AG04449 (cell line): Measurements from ENCODE around the gene ZNF329.

ENCODE experiments used
- CTCF ChIA-PET: fragments of 350-600 bp; formaldehyde crosslinking; extraction: SDS; loops from one replicate; lab custom pipeline; 2021; ENCODE audit warnings: antibody characterized with exemption; lab: Yijun Ruan, JAX
- POLR2A ChIA-PET: fragments of 400-600, 350-600 bp; formaldehyde crosslinking; extraction: SDS; loops from one replicate; lab custom pipeline; 2020; ENCODE audit warnings: antibody characterized with exemption, inconsistent platforms; lab: Yijun Ruan, JAX
- DNase-seq: peaks from one replicate; pipeline ENCODE4 v3.0.0-alpha.2; 2010; ENCODE audit warnings: low read depth, low spot score
- H3K4me3 ChIP-seq: 2 replicates; pipeline ENCODE4 v1.5.1; 2011; ENCODE audit warnings: low read depth, mild to moderate bottlenecking, control low read depth, low read length
- CTCF ChIP-seq: IDR thresholded peaks from one replicate; pipeline ENCODE4 v1.5.1; 2011; ENCODE audit warnings: mild to moderate bottlenecking, moderate library complexity, low read length, control low read depth, inconsistent platforms; ENCODE audit not compliant: insufficient read depth; ENCODE audit errors: missing control alignments

ZNF329 gene

DNA sequence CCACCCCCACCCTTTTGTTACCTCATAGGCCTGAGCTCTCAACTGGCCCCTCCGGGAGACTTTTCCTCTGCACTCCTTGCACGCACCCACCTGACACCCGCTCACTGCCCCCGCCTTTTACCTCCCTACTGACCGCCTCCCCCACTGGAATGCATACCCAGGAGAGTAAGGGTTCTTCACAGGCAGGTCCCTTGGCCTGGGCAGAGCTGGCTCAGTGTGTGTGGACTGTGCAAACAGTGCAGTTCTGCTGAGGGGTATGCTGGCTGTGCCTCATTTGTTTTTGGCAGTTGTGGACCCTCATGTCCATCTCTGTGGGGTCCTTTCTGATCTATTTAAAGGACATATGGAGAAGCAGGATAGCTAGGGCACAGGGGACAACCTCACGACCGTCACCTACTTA, 57.5 kb downstream of the ZNF329 start:
- POLR2A ChIA-PET: no interaction called here
- CTCF ChIA-PET: no interaction called here
- no peak for DNase-seq
- TF ChIP-seq CTCF: no peak
- no peak overlapping the region for H3K4me3 ChIP-seq

DNA sequence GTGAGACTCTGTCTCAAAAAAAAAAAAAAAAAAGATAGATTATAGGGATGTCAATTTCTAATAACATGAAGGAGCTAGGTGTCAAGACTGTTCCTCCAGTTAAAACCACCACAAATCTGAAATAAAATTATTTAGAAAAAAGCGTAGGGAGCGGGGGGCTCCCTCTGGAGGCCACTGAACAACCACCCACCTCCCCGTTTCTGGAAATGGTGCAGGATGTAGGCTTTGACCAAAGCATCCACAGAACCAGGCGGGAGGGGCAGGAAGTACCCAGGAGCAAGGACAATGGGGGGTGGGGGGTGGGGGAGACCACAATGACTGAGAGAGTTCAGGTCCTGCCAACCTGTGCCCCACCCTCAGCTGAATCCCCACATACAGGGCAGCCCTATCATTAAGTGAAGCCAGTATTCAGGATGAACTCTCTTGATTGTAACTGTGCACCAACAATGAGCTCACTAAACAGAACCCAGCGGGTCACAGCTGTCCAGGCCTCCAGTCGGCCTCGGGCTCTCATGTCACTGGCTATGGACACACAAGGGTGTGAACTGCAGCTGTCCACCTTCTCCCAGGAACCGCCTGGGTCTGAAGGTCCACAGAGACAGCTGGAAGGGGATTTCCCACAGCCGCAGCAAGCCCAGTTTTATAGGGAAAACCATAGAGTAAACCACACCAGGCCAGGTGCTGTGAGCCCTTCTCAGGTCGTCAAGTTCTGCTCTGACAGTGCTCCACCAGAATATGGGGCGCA, 59.2 kb downstream of the ZNF329 start:
- TF ChIP-seq CTCF: no peak
- no peak overlapping the region for H3K4me3 ChIP-seq
- no peak for DNase-seq
- CTCF ChIA-PET: no interaction called here
- POLR2A ChIA-PET: interaction anchor here (0.7 kb wide), 1 partner anchor 124 kb away, joined by 3 read pairs; no protein-coding TSS in a partner anchor

- POLR2A ChIA-PET: no interaction called here
Observed at GRCh38 chr19:58089846-58090245, 60.7 kb downstream of the ZNF329 start.

GRCh38 chr19:58088521-58089052, 62.0 kb downstream of the ZNF329 start:
- TF ChIP-seq CTCF: no peak
- ChIA-PET POLR2A (no interaction called here), CTCF (no interaction called here)
- no peak for DNase-seq
- H3K4me3 ChIP-seq: no peak overlapping the region

More at GRCh38 chr19:58089846-58090245, 60.7 kb downstream of the ZNF329 start:
- no peak for DNase-seq
- no peak overlapping the region for H3K4me3 ChIP-seq
- CTCF ChIA-PET: no interaction called here
- TF ChIP-seq CTCF: no peak

DNA sequence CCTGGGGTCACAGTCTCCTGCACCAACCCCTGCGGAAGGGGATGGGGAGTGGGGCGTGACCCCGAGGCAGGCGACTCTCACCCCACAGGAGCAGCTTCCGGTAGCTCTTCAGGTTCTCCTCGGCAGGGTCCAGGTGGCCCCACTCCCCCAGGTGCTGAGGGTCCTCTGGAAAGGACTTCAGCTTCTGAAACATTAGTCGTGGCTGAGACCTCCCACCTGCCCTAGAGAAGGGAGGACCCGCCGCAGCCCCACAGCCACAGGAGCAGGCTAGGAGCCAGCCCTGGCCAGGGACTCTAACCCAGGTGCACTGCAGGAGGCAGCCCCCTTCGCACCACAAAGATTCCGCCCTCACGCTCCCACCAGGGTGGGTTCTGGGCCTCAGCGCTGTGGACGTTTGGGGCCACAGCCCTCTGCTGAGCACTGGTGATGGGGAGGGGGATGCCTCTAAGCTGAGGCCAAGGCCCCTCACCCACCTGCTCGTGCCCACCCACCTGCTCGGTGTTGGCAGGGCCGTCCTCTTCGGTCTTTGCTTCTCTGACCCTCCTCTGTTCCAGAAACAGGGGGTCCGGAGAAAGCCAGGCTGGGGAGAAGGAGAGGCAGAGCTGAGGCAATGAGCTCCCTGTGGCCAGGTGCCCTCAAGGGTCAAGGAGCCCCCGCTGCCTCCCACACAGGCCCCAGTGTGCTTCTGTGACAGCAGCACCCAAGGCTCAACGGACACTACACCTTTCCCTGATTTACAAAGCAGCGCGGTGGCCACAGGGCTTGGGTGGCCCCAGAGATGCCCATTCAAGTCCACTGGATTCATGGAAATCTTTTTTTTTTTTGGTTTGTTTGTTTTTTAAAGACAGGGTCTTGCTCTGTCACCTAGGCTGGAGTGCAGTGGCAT, 63.5 kb downstream of the ZNF329 start:
- DNase-seq: no peak
- ChIA-PET POLR2A (no interaction called here), CTCF (no interaction called here)
- TF ChIP-seq CTCF: no peak
- no peak overlapping the region for H3K4me3 ChIP-seq
